NOMO-1 treated with dmso at 0.1 percent for 144 hours (cell line): ENCODE data around the gene TLDC2.
"Not testable (repeated sequence)": the region's sequence is repeated elsewhere in the genome, so short reads cannot be mapped to it uniquely, and the experiment has no call there.

Experiments
- DNase-seq: peaks from one replicate; lab custom pipeline; 2025; ENCODE audit not compliant: unreplicated experiment; lab: John Stamatoyannopoulos, UW

The TLDC2 gene

GRCh38 chr20:36875702-36876472 lies at the start of gene TLDC2:
Gene TLDC2, plus strand, starts transcription at chr20:36876138. Its CDS starts 37 bp downstream, at chr20:36876175.
- no peak for DNase-seq

GRCh38 chr20:36826554-36827244 lies 49.2 kb upstream of the TLDC2 start:
- no peak for DNase-seq

- DNase-seq, result no peak
Measured at GRCh38 chr20:36827541-36828279, 48.2 kb upstream of the TLDC2 start.

GRCh38 chr20:36830791-36831691 lies 44.9 kb upstream of the TLDC2 start:
- DNase-seq, result no peak

- DNase-seq, result no peak
Measured at GRCh38 chr20:36832791-36833190, 43.1 kb upstream of the TLDC2 start.

GRCh38 chr20:36833275-36834020 lies 42.5 kb upstream of the TLDC2 start:
- no peak for DNase-seq

GRCh38 chr20:36835025-36835424 lies 40.9 kb upstream of the TLDC2 start:
- DNase-seq, result no peak

- DNase-seq, result peak; percentile 90
Measured at GRCh38 chr20:36835453-36836198, 40.3 kb upstream of the TLDC2 start.

GRCh38 chr20:36836591-36837269 lies 39.2 kb upstream of the TLDC2 start:
- peak; percentile 63 for DNase-seq

- DNase-seq, result not testable (repeated sequence)
Measured at GRCh38 chr20:36838376-36838775, 37.6 kb upstream of the TLDC2 start.

- no peak for DNase-seq
Measured at GRCh38 chr20:36839150-36839549, 36.8 kb upstream of the TLDC2 start.

- DNase-seq, result not testable (repeated sequence)
Measured at GRCh38 chr20:36841030-36841429, 34.9 kb upstream of the TLDC2 start.

GRCh38 chr20:36845288-36845971 lies 30.5 kb upstream of the TLDC2 start:
- no peak for DNase-seq

- no peak for DNase-seq
Measured at GRCh38 chr20:36847009-36847709, 28.8 kb upstream of the TLDC2 start.

GRCh38 chr20:36847710-36848040 lies 28.3 kb upstream of the TLDC2 start:
- DNase-seq, result no peak

GRCh38 chr20:36848078-36848660 lies 27.8 kb upstream of the TLDC2 start:
- no peak for DNase-seq

GRCh38 chr20:36848677-36849076 lies 27.3 kb upstream of the TLDC2 start:
- no peak for DNase-seq
